Smooth muscle cell (in vitro differentiated cells): ENCODE measurements around the gene SYCP2. TPM values are rescaled to one million over a fixed set of nuclear protein-coding genes. Genes with fewer than 3 reads are reported as not detected.

Source experiments
- DNase-seq: peaks from one replicate; lab custom pipeline; 2025; ENCODE audit not compliant: unreplicated experiment; lab: John Stamatoyannopoulos, UW
- H2AFZ ChIP-seq: fragments of 200-600 bp; sonication (generic); 2 replicates; pipeline ENCODE4 v1.6.0; 2016; ENCODE audit warnings: antibody characterized with exemption, low read depth, mild to moderate bottlenecking
- H3F3A ChIP-seq: fragments of 200-600 bp; sonication (generic); 2 replicates; pipeline ENCODE4 v1.6.0; 2017; ENCODE audit warnings: antibody characterized with exemption, low read depth
- H3K27ac ChIP-seq: fragments of 200-600 bp; sonication (generic); 2 replicates; pipeline ENCODE4 v1.5.1; 2016; ENCODE audit warnings: low read depth, mild to moderate bottlenecking
- H3K27me3 ChIP-seq: fragments of 200-600 bp; sonication (generic); 2 replicates; pipeline ENCODE4 v1.6.1; 2016; ENCODE audit warnings: low read depth, mild to moderate bottlenecking
- H3K36me3 ChIP-seq: fragments of 200-600 bp; sonication (generic); 2 replicates; pipeline ENCODE4 v1.5.1; 2016; ENCODE audit warnings: low read depth
- H3K4me1 ChIP-seq: fragments of 200-600 bp; sonication (generic); 2 replicates; pipeline ENCODE4 v1.5.1; 2016; ENCODE audit warnings: low read depth
- H3K4me2 ChIP-seq: fragments of 200-600 bp; sonication (generic); 2 replicates; pipeline ENCODE4 v1.6.0; 2016; ENCODE audit warnings: mild to moderate bottlenecking
- H3K4me3 ChIP-seq: fragments of 200-600 bp; sonication (generic); 2 replicates; pipeline ENCODE4 v1.5.1; 2016; ENCODE audit warnings: mild to moderate bottlenecking
- H3K79me2 ChIP-seq: fragments of 200-600 bp; sonication (generic); 2 replicates; pipeline ENCODE4 v1.6.0; 2016; ENCODE audit warnings: low read depth, mild to moderate bottlenecking
- H3K9ac ChIP-seq: fragments of 200-600 bp; sonication (generic); 2 replicates; pipeline ENCODE4 v1.6.0; 2016; ENCODE audit warnings: low read depth
- H3K9me3 ChIP-seq: fragments of 200-600 bp; sonication (generic); replicated peaks from 2 replicates; pipeline ENCODE4 v1.5.1; 2016; ENCODE audit warnings: low read depth
- H4K20me1 ChIP-seq: fragments of 200-600 bp; sonication (generic); 2 replicates; pipeline ENCODE4 v1.6.0; 2016; ENCODE audit warnings: low read depth
- WGBS: methylation state at CpG from one replicate; pipeline ENCODE4 v1.1.7; 2016; ENCODE audit warnings: low lambda C conversion rate; 5-methylcytosine and 5-hydroxymethylcytosine counted together
- polyA plus RNA-seq: library from polyadenylated mRNA; unstranded; fragments of >200 nt; fragmentation: Nextera tagmentation; extraction: Ambion mirVana; gene quantifications from 2 replicates; pipeline ENCODE4 v1.2.1, GENCODE V29; 2016
- total RNA-seq: library from RNA; depleted of rRNA; stranded (reverse); fragments of >200 nt; gene quantifications from 2 replicates; pipeline ENCODE4 v1.2.3, GENCODE V29; 2014
- TF ChIP-seq, protein P1 (sequence below): fragments of 200-600 bp; sonication (generic); IDR thresholded peaks from 2 replicates; pipeline ENCODE4 v1.5.1; 2017; ENCODE audit warnings: borderline replicate concordance, mild to moderate bottlenecking, antibody characterized with exemption; ENCODE audit not compliant: insufficient read depth, poor library complexity, severe bottlenecking

SYCP2 gene
- total and polyA plus RNA-seq, 2 experiments from 2014 or later = 0.42 to 0.54 TPM

DNA sequence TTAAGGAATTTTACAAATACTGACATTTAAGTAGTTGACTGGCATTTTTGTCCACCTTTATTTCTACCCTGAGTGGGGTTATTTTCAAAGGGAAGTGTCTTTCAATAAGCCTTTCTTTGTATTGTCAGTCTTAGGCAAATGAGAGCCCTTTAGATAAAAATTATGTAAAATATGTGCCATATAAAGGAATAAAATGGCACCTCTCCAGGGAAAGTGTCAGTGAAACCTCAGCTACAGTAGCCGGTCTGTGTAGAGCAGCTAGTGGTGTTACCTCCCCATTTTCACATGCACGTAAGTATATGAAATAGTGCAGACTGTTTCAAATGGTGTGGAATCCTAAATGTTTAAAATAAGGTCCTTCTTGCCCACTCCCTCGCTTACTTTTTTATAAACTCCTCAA lies 11.7 kb upstream of the SYCP2 start:
- no peak for DNase-seq
- no peak overlapping the region for H2AFZ ChIP-seq
- no peak overlapping the region for H3K27ac ChIP-seq
- no peaks in the 10 kb centered on the region for H3K9me3 ChIP-seq
- no peaks in the 10 kb centered on the region for H3F3A ChIP-seq
- WGBS = 81% methylated on average over 3 of the region's 3 CpGs
- TF ChIP-seq, protein P1, sequence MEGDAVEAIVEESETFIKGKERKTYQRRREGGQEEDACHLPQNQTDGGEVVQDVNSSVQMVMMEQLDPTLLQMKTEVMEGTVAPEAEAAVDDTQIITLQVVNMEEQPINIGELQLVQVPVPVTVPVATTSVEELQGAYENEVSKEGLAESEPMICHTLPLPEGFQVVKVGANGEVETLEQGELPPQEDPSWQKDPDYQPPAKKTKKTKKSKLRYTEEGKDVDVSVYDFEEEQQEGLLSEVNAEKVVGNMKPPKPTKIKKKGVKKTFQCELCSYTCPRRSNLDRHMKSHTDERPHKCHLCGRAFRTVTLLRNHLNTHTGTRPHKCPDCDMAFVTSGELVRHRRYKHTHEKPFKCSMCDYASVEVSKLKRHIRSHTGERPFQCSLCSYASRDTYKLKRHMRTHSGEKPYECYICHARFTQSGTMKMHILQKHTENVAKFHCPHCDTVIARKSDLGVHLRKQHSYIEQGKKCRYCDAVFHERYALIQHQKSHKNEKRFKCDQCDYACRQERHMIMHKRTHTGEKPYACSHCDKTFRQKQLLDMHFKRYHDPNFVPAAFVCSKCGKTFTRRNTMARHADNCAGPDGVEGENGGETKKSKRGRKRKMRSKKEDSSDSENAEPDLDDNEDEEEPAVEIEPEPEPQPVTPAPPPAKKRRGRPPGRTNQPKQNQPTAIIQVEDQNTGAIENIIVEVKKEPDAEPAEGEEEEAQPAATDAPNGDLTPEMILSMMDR = no peak
- no peaks in the 10 kb centered on the region for H3K27me3 ChIP-seq
- no peaks in the 10 kb centered on the region for H4K20me1 ChIP-seq
- peaks cover 8% of the 10 kb centered on the region for H3K79me2 ChIP-seq
- no peaks in the 10 kb centered on the region for H3K36me3 ChIP-seq
- H3K4me3 ChIP-seq = no peak overlapping the region
- H3K4me1 ChIP-seq = peaks cover 13% of the 10 kb centered on the region
- H3K4me2 ChIP-seq = no peak overlapping the region
- H3K9ac ChIP-seq = no peak overlapping the region

DNA sequence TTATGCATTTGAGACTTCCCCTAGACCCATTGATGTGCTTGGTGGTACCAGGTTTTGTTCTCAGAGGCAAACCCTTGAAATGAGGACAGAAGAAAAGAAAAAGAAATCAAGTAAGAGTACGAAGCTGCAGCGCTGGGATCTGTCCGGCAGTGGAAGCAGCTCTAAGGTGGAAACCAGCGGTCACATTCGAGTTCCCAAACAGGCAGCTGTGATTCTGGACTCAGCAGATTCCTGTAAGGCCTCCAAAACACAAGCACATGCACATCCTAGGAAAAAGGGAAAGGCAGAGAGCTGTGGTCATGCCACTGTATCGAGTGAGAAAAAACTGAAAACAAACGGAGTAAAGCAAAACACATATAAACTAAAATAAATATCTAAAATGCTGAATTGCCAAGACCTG lies 11.3 kb upstream of the SYCP2 start:
- WGBS = 90% methylated on average over 7 of the region's 7 CpGs
- Histone ChIP-seq H3K4me2 (no peak overlapping the region), H3F3A (no peaks in the 10 kb centered on the region), H3K79me2 (peaks cover 8% of the 10 kb centered on the region), H3K36me3 (no peaks in the 10 kb centered on the region), H4K20me1 (no peaks in the 10 kb centered on the region), H3K27me3 (no peaks in the 10 kb centered on the region), H3K4me1 (peaks cover 13% of the 10 kb centered on the region), H3K9ac (no peak overlapping the region), H3K4me3 (no peak overlapping the region), H3K27ac (no peak overlapping the region), H3K9me3 (no peaks in the 10 kb centered on the region), H2AFZ (no peak overlapping the region)
- DNase-seq = no peak
- TF ChIP-seq, protein P1 = no peak

DNA sequence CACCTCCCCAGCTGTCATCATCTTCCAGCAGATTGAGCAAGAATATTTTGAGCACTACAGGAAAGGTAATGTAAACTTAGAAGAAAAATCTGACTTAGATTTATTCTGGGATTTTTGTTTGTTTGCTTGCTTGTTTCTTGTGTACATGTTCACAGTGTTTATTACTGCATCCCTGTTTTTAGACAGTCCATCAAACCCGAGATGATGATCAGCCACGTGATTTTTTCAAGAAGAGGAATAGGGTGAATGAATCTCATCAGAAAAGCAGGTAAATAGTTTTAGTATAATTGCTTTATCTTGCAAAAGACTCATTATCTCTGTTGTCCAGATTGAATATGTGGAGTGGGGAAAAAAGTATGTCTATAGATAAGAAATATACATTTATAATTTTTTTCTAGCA lies 8.8 kb upstream of the SYCP2 start:
- no peak overlapping the region for H3K27ac ChIP-seq

DNA sequence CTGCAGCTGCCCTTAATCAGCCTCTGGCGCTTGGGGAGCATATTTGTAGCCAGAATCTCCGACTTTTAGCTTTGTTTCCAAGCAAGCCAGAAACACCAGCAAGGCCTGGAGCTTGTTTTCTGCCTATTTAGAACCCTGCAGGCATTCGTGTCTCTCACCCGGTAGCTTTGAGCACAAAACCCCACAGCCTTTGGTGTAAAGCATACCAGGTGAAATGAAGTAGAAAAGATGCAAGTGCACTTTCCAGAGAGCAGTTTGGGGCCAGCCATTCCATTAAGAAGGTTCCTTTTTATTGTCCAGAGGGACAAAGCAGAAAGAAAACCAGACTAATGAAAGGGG lies 7.5 kb upstream of the SYCP2 start:
- Histone ChIP-seq H3K27ac (peak overlapping the region; percentile 91), H3K4me1 (peaks cover 9% of the 10 kb centered on the region), H3K9me3 (no peaks in the 10 kb centered on the region), H3K79me2 (peaks cover 13% of the 10 kb centered on the region), H3K36me3 (no peaks in the 10 kb centered on the region), H4K20me1 (peaks cover 21% of the 10 kb centered on the region), H3K9ac (peak overlapping the region; percentile 88), H3F3A (peaks cover 4% of the 10 kb centered on the region), H2AFZ (peak overlapping the region; percentile 98), H3K27me3 (no peaks in the 10 kb centered on the region), H3K4me2 (peak overlapping the region; percentile 92), H3K4me3 (peak overlapping the region; percentile 72)
- WGBS = under 1% methylated on average over 4 of the region's 4 CpGs
- TF ChIP-seq, protein P1 = no peak
- DNase-seq = no peak

More for the DNA sequence above, 8.8 kb upstream of the SYCP2 start:
- H3K4me1 ChIP-seq = peaks cover 13% of the 10 kb centered on the region
- H3K36me3 ChIP-seq = no peaks in the 10 kb centered on the region
- DNase-seq = no peak
- H2AFZ ChIP-seq = no peak overlapping the region
- TF ChIP-seq, protein P1 = no peak
- no peak overlapping the region for H3K4me3 ChIP-seq
- no peaks in the 10 kb centered on the region for H3K27me3 ChIP-seq
- peaks cover 13% of the 10 kb centered on the region for H4K20me1 ChIP-seq
- H3K9ac ChIP-seq = no peak overlapping the region
- no peak overlapping the region for H3K4me2 ChIP-seq
- peaks cover 13% of the 10 kb centered on the region for H3K79me2 ChIP-seq
- 97% methylated on average over 2 of the region's 2 CpGs for WGBS
- H3K9me3 ChIP-seq = no peaks in the 10 kb centered on the region
- H3F3A ChIP-seq = peaks cover 4% of the 10 kb centered on the region
